Measurements from ENCODE around the gene FBXO36.

GRCh38 chr2:230019742-230020141 is 97.4 kb downstream of the FBXO36 start:
- TF ChIP-seq CTCF (IDR thresholded peaks at IDR 0.05; ENCODE audit: borderline replicate concordance, extremely low read depth, low read length, poor library complexity, severe bottlenecking) = no peak
- TF ChIP-seq EZH2 (IDR thresholded peaks at IDR 0.05; ENCODE audit: borderline replicate concordance, low read depth, low read length, severe bottlenecking) = no peak

Measured in DND-41 (cell line).